Neural progenitor cell (in vitro differentiated cells): Measurements from ENCODE around the gene SOST. TPM values are rescaled to one million over a fixed set of nuclear protein-coding genes. Genes with fewer than 3 reads are reported as not detected.

Source experiments
- DNase-seq: peaks from one replicate; pipeline ENCODE4 v3.0.0-alpha.2; 2016; ENCODE audit warnings: low spot score
- H2AFZ ChIP-seq: fragments of 200-600 bp; sonication (generic); replicated peaks from 2 replicates; pipeline ENCODE4 v1.6.1; 2016; ENCODE audit warnings: antibody characterized with exemption
- H3F3A ChIP-seq: fragments of 200-600 bp; sonication (generic); 2 replicates; pipeline ENCODE4 v1.6.1; 2016; ENCODE audit warnings: antibody characterized with exemption, low read depth
- H3K27ac ChIP-seq: fragments of 200-600 bp; sonication (generic); 2 replicates; pipeline ENCODE4 v1.5.1; 2016; ENCODE audit warnings: mild to moderate bottlenecking
- H3K27me3 ChIP-seq: fragments of 200-600 bp; sonication (generic); 2 replicates; pipeline ENCODE4 v1.6.1; 2016; ENCODE audit warnings: mild to moderate bottlenecking, moderate library complexity
- H3K36me3 ChIP-seq: fragments of 200-600 bp; sonication (generic); 2 replicates; pipeline ENCODE4 v1.5.1; 2016
- H3K4me1 ChIP-seq: fragments of 200-600 bp; sonication (generic); 2 replicates; pipeline ENCODE4 v1.6.1; 2016; ENCODE audit warnings: mixed run types
- H3K4me2 ChIP-seq: fragments of 200-600 bp; sonication (generic); 2 replicates; pipeline ENCODE4 v1.6.1; 2016
- H3K4me3 ChIP-seq: fragments of 200-600 bp; sonication (generic); 2 replicates; pipeline ENCODE4 v1.5.1; 2016
- H3K79me2 ChIP-seq: fragments of 200-600 bp; sonication (generic); 2 replicates; pipeline ENCODE4 v1.6.1; 2016; ENCODE audit warnings: low read depth
- H3K9ac ChIP-seq: fragments of 200-600 bp; sonication (generic); 2 replicates; pipeline ENCODE4 v1.6.1; 2016
- H3K9me3 ChIP-seq: fragments of 200-600 bp; sonication (generic); 2 replicates; pipeline ENCODE4 v1.5.1; 2016; ENCODE audit warnings: low read depth
- H4K20me1 ChIP-seq: fragments of 200-600 bp; sonication (generic); 2 replicates; pipeline ENCODE4 v1.6.1; 2016; ENCODE audit warnings: low read depth
- H3K27ac Mint-ChIP-seq: 3 replicates; pipeline ENCODE4 v1.8.0; 2021; ENCODE audit warnings: mixed read lengths
- H3K27me3 Mint-ChIP-seq: 2 replicates; pipeline ENCODE4 v1.8.0; 2022; ENCODE audit warnings: low read depth, mild to moderate bottlenecking, inconsistent platforms, moderate library complexity, mixed read lengths; ENCODE audit not compliant: insufficient read depth
- H3K36me3 Mint-ChIP-seq: 3 replicates; pipeline ENCODE4 v1.8.0; 2021; ENCODE audit warnings: mixed read lengths
- H3K4me1 Mint-ChIP-seq: 3 replicates; pipeline ENCODE4 v1.8.0; 2021; ENCODE audit warnings: mixed read lengths
- H3K4me3 Mint-ChIP-seq: 3 replicates; pipeline ENCODE4 v1.8.0; 2021; ENCODE audit warnings: mild to moderate bottlenecking, moderate library complexity, mixed read lengths
- H3K9me3 Mint-ChIP-seq: 3 replicates; pipeline ENCODE4 v1.8.0; 2020; ENCODE audit warnings: mixed read lengths
- EZH2 ChIP-seq: fragments of 200-600 bp; sonication (generic); IDR thresholded peaks from 2 replicates; pipeline ENCODE4 v1.6.1; 2017; ENCODE audit warnings: antibody characterized with exemption, mild to moderate bottlenecking, moderate library complexity
- EZH2phosphoT487 ChIP-seq: fragments of 200-600 bp; sonication (generic); IDR thresholded peaks from 2 replicates; pipeline ENCODE4 v1.6.1; 2017; ENCODE audit warnings: antibody characterized with exemption
- total RNA-seq: library from RNA; depleted of rRNA; stranded (reverse); fragments of >200 nt; gene quantifications from 2 replicates; pipeline ENCODE4 v1.2.3, GENCODE V29; 2015; ENCODE audit warnings: low replicate concordance
- TF ChIP-seq, protein P1 (sequence below): fragments of 200-600 bp; sonication (generic); IDR thresholded peaks from 2 replicates; pipeline ENCODE4 v1.5.1; 2017; ENCODE audit warnings: antibody characterized with exemption, mild to moderate bottlenecking

The SOST gene
- total RNA-seq, 1 donor from 2014 or later: 0.06 TPM

DNA sequence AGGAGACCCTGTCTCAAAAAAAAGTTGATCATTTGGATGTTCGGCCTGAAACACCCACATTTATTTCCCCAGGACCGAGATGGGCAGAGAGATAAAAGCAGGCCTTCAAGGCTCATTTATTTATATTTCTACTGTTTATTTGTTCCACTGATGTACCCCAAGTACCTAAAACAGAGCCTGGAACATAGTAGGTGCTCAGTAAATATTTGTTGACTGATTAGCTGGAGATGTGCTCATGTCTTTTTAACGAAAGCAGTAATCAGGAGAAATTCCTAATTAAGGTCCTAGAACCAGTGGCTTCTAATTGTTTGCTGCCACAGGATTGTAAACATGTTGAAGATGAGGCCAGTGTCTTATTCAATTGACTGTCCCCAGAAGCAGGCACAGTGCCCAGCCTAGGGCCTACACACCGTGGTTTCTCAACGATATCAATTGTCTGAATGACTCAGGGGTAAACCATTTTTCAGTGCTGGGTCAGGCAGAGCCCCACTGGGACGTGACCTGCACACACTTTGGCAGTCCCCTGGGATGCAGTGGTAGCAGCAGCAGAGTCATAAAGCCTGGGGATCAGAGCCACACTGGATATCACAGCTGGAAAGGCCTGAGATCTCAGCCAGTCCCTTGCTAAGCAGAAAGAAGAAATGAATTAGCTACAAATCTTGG is 34.8 kb downstream of the SOST start:
- no peak for DNase-seq
- Mint-ChIP-seq H3K27ac (no peak overlapping the region), H3K36me3 (no peaks in the 10 kb centered on the region), H3K9me3 (no peaks in the 10 kb centered on the region), H3K4me3 (peak overlapping the region; percentile 38), H3K27me3 (no peaks in the 10 kb centered on the region), H3K4me1 (peaks cover 54% of the 10 kb centered on the region)
- TF ChIP-seq EZH2 (no peak), EZH2phosphoT487 (no peak)
- TF ChIP-seq, protein P1, sequence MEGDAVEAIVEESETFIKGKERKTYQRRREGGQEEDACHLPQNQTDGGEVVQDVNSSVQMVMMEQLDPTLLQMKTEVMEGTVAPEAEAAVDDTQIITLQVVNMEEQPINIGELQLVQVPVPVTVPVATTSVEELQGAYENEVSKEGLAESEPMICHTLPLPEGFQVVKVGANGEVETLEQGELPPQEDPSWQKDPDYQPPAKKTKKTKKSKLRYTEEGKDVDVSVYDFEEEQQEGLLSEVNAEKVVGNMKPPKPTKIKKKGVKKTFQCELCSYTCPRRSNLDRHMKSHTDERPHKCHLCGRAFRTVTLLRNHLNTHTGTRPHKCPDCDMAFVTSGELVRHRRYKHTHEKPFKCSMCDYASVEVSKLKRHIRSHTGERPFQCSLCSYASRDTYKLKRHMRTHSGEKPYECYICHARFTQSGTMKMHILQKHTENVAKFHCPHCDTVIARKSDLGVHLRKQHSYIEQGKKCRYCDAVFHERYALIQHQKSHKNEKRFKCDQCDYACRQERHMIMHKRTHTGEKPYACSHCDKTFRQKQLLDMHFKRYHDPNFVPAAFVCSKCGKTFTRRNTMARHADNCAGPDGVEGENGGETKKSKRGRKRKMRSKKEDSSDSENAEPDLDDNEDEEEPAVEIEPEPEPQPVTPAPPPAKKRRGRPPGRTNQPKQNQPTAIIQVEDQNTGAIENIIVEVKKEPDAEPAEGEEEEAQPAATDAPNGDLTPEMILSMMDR: no peak
- Histone ChIP-seq H3K79me2 (no peaks in the 10 kb centered on the region), H2AFZ (no peak overlapping the region), H4K20me1 (no peaks in the 10 kb centered on the region), H3K9ac (no peak overlapping the region), H3K4me1 (peaks cover 12% of the 10 kb centered on the region), H3F3A (peaks cover 32% of the 10 kb centered on the region), H3K4me2 (no peak overlapping the region), H3K9me3 (no peaks in the 10 kb centered on the region), H3K4me3 (no peak overlapping the region), H3K27ac (no peak overlapping the region), H3K27me3 (peaks cover 9% of the 10 kb centered on the region), H3K36me3 (no peaks in the 10 kb centered on the region)

DNA sequence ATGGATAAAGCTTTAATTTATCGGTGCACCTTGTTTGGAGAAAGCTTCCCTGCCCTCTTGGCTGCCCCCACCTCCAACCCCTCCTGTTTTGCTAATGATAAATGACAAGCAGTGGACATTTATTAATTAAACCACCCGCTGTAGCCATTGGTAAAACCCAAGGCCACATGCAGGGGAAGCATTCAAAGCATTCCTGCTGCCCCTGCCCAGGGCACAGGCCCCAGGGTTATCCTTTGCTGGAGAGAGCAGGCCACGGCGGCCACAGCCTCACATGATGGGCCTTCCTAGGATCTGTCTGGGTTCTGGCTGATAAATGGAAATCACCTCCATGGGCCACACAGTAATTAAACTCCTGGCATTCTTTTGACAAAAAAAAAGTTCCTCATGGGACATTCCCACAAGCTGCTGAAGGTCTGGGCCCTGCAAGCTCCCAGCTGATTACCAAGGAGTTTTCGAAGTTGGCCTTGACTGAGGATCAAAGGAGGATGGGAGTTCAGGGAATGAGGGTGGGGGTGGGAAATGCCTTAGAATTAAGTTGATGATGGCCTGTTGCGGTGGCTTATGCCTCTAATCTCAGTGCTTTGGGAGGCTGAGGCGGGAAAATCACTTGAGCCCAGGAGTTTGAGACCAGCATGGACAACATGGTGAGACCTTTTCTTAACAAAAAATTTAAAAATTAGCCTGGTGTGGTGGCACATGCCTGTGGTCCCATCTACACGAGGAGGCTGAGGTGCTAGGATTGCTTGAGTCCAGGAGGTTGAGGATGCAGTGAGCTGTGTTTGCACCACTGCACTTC is 35.5 kb downstream of the SOST start:
- Histone ChIP-seq H4K20me1 (no peaks in the 10 kb centered on the region), H3K79me2 (no peaks in the 10 kb centered on the region), H3F3A (peaks cover 40% of the 10 kb centered on the region), H3K27ac (no peak overlapping the region), H3K9me3 (no peaks in the 10 kb centered on the region), H3K4me3 (no peak overlapping the region), H3K9ac (no peak overlapping the region), H3K27me3 (peaks cover 9% of the 10 kb centered on the region), H3K4me2 (no peak overlapping the region), H2AFZ (no peak overlapping the region), H3K4me1 (peaks cover 19% of the 10 kb centered on the region), H3K36me3 (no peaks in the 10 kb centered on the region)
- no peaks in the 10 kb centered on the region for H3K9me3 Mint-ChIP-seq
- peak overlapping the region; percentile 38 for H3K4me3 Mint-ChIP-seq
- TF ChIP-seq EZH2phosphoT487 (no peak), EZH2 (no peak)
- TF ChIP-seq, protein P1: no peak
- peaks cover 62% of the 10 kb centered on the region for H3K4me1 Mint-ChIP-seq
- no peaks in the 10 kb centered on the region for H3K27me3 Mint-ChIP-seq
- peak overlapping the region; percentile 57 for H3K27ac Mint-ChIP-seq
- DNase-seq: no peak
- H3K36me3 Mint-ChIP-seq: no peaks in the 10 kb centered on the region

DNA sequence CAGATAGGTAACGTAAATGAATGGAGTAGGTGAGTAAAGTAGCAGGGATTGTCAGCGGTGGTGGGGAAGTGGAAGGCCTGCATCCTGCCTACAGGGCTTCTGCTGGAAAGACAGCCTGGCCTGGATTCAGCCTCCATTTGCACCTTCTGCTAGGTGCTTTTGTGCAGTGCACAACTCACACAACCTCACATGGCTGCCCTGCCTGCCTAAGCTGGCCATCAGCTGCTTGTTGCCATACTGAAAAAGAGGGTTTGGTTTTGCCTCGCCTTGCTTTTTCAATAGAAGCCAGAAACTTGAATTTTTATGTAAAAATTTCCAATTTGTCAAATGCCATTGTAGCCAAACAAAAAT is 36.3 kb downstream of the SOST start:
- Histone ChIP-seq H3K27me3 (peaks cover 9% of the 10 kb centered on the region), H3K4me2 (no peak overlapping the region), H3K9me3 (no peaks in the 10 kb centered on the region), H2AFZ (no peak overlapping the region), H4K20me1 (no peaks in the 10 kb centered on the region), H3K4me3 (no peak overlapping the region), H3K79me2 (no peaks in the 10 kb centered on the region), H3F3A (peaks cover 44% of the 10 kb centered on the region), H3K27ac (no peak overlapping the region), H3K9ac (no peak overlapping the region), H3K4me1 (peaks cover 22% of the 10 kb centered on the region), H3K36me3 (no peaks in the 10 kb centered on the region)
- Mint-ChIP-seq H3K27ac (no peak overlapping the region), H3K9me3 (no peaks in the 10 kb centered on the region), H3K36me3 (no peaks in the 10 kb centered on the region), H3K4me3 (no peak overlapping the region), H3K4me1 (peaks cover 65% of the 10 kb centered on the region), H3K27me3 (no peaks in the 10 kb centered on the region)
- no peak for DNase-seq
- TF ChIP-seq EZH2 (no peak), EZH2phosphoT487 (no peak)
- TF ChIP-seq, protein P1: no peak
